Left lung (tissue), 10 donors: ENCODE data around the gene USP48. TPM values are rescaled to one million over a fixed set of nuclear protein-coding genes. Genes with fewer than 3 reads are reported as not detected.

Experiments
- ATAC-seq: fragments of 200-7000 bp; cut with Tn5 transposase; one replicate; pipeline ENCODE4 v1.9.1; 2020; ENCODE audit warnings: moderate library complexity
- DNase-seq, 4 donors: peaks; one replicate each; pipeline ENCODE4 v3.0.0-alpha.2; 2013 to 2020
- H3K27ac ChIP-seq, 2 donors: fragments of 200-600 bp; sonication (generic) in 1 of 2; one replicate each; pipeline versions ENCODE4 v1.5.0 to v1.8.0; 2020 to 2021
- H3K27me3 ChIP-seq, 2 donors: fragments of 200-600 bp; sonication (generic) in 1 of 2; one replicate each; pipeline versions ENCODE4 v1.5.0 to v1.8.0; 2020 to 2021
- H3K36me3 ChIP-seq, 2 donors: fragments of 200-600 bp; sonication (generic) in 1 of 2; one replicate each; pipeline versions ENCODE4 v1.5.0 to v1.8.0; 2020 to 2021
- H3K4me1 ChIP-seq, 2 donors: fragments of 200-600 bp; one replicate each; pipeline ENCODE4 v1.8.0; 2021
- H3K4me3 ChIP-seq, 2 donors: fragments of 200-600 bp; sonication (generic) in 1 of 2; one replicate each; pipeline versions ENCODE4 v1.5.0 to v1.8.0; 2020 to 2021; ENCODE audit warnings: mild to moderate bottlenecking in 1 of 2
- H3K9me3 ChIP-seq, 2 donors: fragments of 200-600 bp; sonication (generic) in 1 of 2; one replicate each; pipeline versions ENCODE4 v1.5.0 to v1.8.0; 2020 to 2021
- CTCF ChIP-seq, 2 donors: fragments of 200-600 bp; sonication (generic) in 1 of 2; IDR thresholded peaks; one replicate each; pipeline versions ENCODE4 v1.5.0 to v1.8.0; 2021; ENCODE audit warnings: antibody characterized with exemption in 2 of 2
- intact Hi-C, 2 donors: fragments of 100-400 bp; cut with DNase I; formaldehyde crosslinking; loops; one replicate each; pipeline versions ENCODE4 v1.11.2 to v1.14.2; 2022
- polyA plus RNA-seq, 6 donors: library from polyadenylated mRNA; unstranded; fragments of 120-200 nt; gene quantifications; one replicate each; pipeline ENCODE4 v1.2.1, GENCODE V29; 2013; ENCODE audit not compliant: insufficient read length in 6 of 6
- total RNA-seq, 2 donors: library from RNA; stranded (reverse); fragmentation: NEBNext Ultra II Directional; extraction: Animal tissue kit (Norgen Biotek cat#: 25700); gene quantifications; one replicate each; pipeline ENCODE4 v1.2.1, GENCODE V29; 2021
- donor health status: DM: no; HTN: yes; CAD: no.
- donor health status: DM: no; HTN: no; CAD: no.

Gene USP48
- total and polyA plus RNA-seq, 8 donors = 57.9 to 95.6 (median 80.9) TPM

GRCh38 chr1:21814241-21814918, 31.4 kb upstream of the USP48 start:
- Histone ChIP-seq H3K4me3 (peak overlapping the region; percentile 24 to 30), H3K36me3 (no peaks in the 10 kb centered on the region), H3K27me3 (peaks cover 0 to 30% of the 10 kb centered on the region in 2 donors), H3K9me3 (no peaks in the 10 kb centered on the region), H3K27ac (no peak overlapping the region), H3K4me1 (peaks cover 0 to 17% of the 10 kb centered on the region in 2 donors)
- DNase-seq = no peak
- ATAC-seq = peak; percentile 67
- intact Hi-C loops = no loop called here
- peak; percentile 42 to 51 for TF ChIP-seq CTCF (IDR thresholded peaks at IDR 0.05)

- intact Hi-C loops = no loop called here
- no peaks in the 10 kb centered on the region for H3K36me3 ChIP-seq
- no peak overlapping the region for H3K4me3 ChIP-seq
- no peak overlapping the region for H3K27ac ChIP-seq
- peaks cover 0 to 30% of the 10 kb centered on the region in 2 donors for H3K27me3 ChIP-seq
- DNase-seq (no peak), ATAC-seq (no peak)
- H3K9me3 ChIP-seq = no peaks in the 10 kb centered on the region
- H3K4me1 ChIP-seq = peaks cover 0 to 13% of the 10 kb centered on the region in 2 donors
- TF ChIP-seq CTCF (IDR thresholded peaks at IDR 0.05) = no peak
Observed at GRCh38 chr1:21813542-21813941, 30.6 kb upstream of the USP48 start.

GRCh38 chr1:21811875-21812305, 28.9 kb upstream of the USP48 start, which contains the start of gene LDLRAD2:
LDLRAD2 (plus strand) TSS chr1:21812265; CDS start chr1:21812452, 187 bp downstream.
- intact Hi-C loops = no loop called here
- Histone ChIP-seq H3K27me3 (peaks cover 0 to 30% of the 10 kb centered on the region in 2 donors), H3K9me3 (no peaks in the 10 kb centered on the region), H3K4me3 (no peak within 1 kb of the TSS), H3K4me1 (peaks cover 0 to 13% of the 10 kb centered on the region in 2 donors), H3K36me3 (no peaks in the 10 kb centered on the region), H3K27ac (no peak within 1 kb of the TSS)
- no peak for ATAC-seq
- TF ChIP-seq CTCF (IDR thresholded peaks at IDR 0.05) = no peak
- DNase-seq = no peak

- H3K9me3 ChIP-seq = no peaks in the 10 kb centered on the region
- intact Hi-C loops = no loop called here
- no peaks in the 10 kb centered on the region for H3K4me1 ChIP-seq
- H3K27ac ChIP-seq = no peak overlapping the region
- no peak overlapping the region for H3K4me3 ChIP-seq
- H3K27me3 ChIP-seq = no peaks in the 10 kb centered on the region
- no peaks in the 10 kb centered on the region for H3K36me3 ChIP-seq
- DNase-seq = no peak
- ATAC-seq = no peak
- TF ChIP-seq CTCF (IDR thresholded peaks at IDR 0.05) = no peak
Observed at GRCh38 chr1:21804536-21804935, 21.6 kb upstream of the USP48 start.

GRCh38 chr1:21801100-21801499, 18.2 kb upstream of the USP48 start:
- intact Hi-C loops = no loop called here
- TF ChIP-seq CTCF (IDR thresholded peaks at IDR 0.05) = no peak
- no peaks in the 10 kb centered on the region for H3K4me1 ChIP-seq
- no peaks in the 10 kb centered on the region for H3K9me3 ChIP-seq
- H3K27ac ChIP-seq = no peak overlapping the region
- H3K27me3 ChIP-seq = no peaks in the 10 kb centered on the region
- no peak for ATAC-seq
- H3K4me3 ChIP-seq = no peak overlapping the region
- no peak for DNase-seq
- H3K36me3 ChIP-seq = no peaks in the 10 kb centered on the region
